Kidney (tissue), 14 donors: ENCODE measurements around the gene COL11A2. TPM values are rescaled to one million over a fixed set of nuclear protein-coding genes. Genes with fewer than 3 reads are reported as not detected.

Experiments
- DNase-seq, 5 donors: peaks; one replicate each; pipeline ENCODE4 v3.0.0-alpha.2; 2013 to 2020
- FAIRE-seq: peaks from 2 replicates; lab custom pipeline; 2012; peaks lifted over from hg19 to GRCh38; lab: Jason Lieb, UNC
- H3K27ac ChIP-seq, 2 donors: one replicate each; pipeline ENCODE4 v1.7.0; 2013; ENCODE audit warnings: low read depth in 2 of 2, low read length in 2 of 2, inconsistent platforms in 1 of 2
- H3K27me3 ChIP-seq: one replicate; pipeline ENCODE4 v1.7.1; 2013; ENCODE audit warnings: low read length, inconsistent platforms; ENCODE audit not compliant: control insufficient read depth, insufficient read depth
- H3K36me3 ChIP-seq, 3 donors: one replicate each; pipeline versions ENCODE4 v1.7.0 to v1.7.1; 2013; ENCODE audit warnings: low read length in 3 of 3, control low read depth in 1 of 3, inconsistent platforms in 1 of 3; ENCODE audit not compliant: insufficient read depth in 3 of 3, control insufficient read depth in 2 of 3
- H3K4me1 ChIP-seq, 3 donors: one replicate each; pipeline versions ENCODE4 v1.7.0 to v1.7.1; 2013; ENCODE audit warnings: low read length in 3 of 3, inconsistent platforms in 1 of 3, low read depth in 1 of 3; ENCODE audit not compliant: control insufficient read depth in 2 of 3, insufficient read depth in 2 of 3
- H3K4me3 ChIP-seq, 3 donors: one replicate each; pipeline versions ENCODE4 v1.7.0 to v1.8.1; 2013; ENCODE audit warnings: low read length in 3 of 3, control low read depth in 1 of 3, inconsistent platforms in 1 of 3
- H3K9ac ChIP-seq, 3 donors: one replicate each; pipeline versions ENCODE4 v1.7.0 to v1.7.1; 2013; ENCODE audit warnings: low read length in 3 of 3, control low read depth in 1 of 3, inconsistent platforms in 1 of 3
- H3K9me3 ChIP-seq, 3 donors: one replicate each; pipeline versions ENCODE4 v1.7.0 to v1.7.1; 2013; ENCODE audit warnings: low read length in 3 of 3, control low read depth in 1 of 3, inconsistent platforms in 1 of 3; ENCODE audit not compliant: control insufficient read depth in 2 of 3, insufficient read depth in 1 of 3
- intact Hi-C: fragments of 100-400 bp; cut with DNase I; formaldehyde crosslinking; loops from one replicate; pipeline ENCODE4 v1.11.1; 2022
- polyA plus RNA-seq: library from polyadenylated mRNA; stranded (reverse); fragments of 350-450 nt; fragmentation: Illumina TruSeq; extraction: RNeasy Lipid Tissue Mini Kit (QIAGEN cat#74804); gene quantifications from one replicate; pipeline ENCODE4 v1.2.3, GENCODE V29; 2014; ENCODE audit warnings: low read depth, low replicate concordance; ENCODE audit not compliant: insufficient read depth
- total RNA-seq: library from RNA; stranded (reverse); fragmentation: NEBNext Ultra II Directional; extraction: Animal tissue kit (Norgen Biotek cat#: 25700); gene quantifications from one replicate; pipeline ENCODE4 v1.2.1, GENCODE V29; 2021
- TF ChIP-seq, protein P1 (sequence below): IDR thresholded peaks from 3 replicates; pipeline ENCODE4 v1.5.1; 2012; ENCODE audit warnings: mild to moderate bottlenecking, moderate library complexity, borderline replicate concordance; ENCODE audit not compliant: insufficient read depth; ENCODE audit errors: extremely low read depth
- donor health status: control.
- donor health status: control.
- donor health status: control.
- donor health status: control.
- donor health status: control.
- donor health status: DM: yes; HTN: yes; CAD: no.
- donor health status: Normal renal cell carcinoma (clear cell type).

COL11A2 gene
- total and polyA plus RNA-seq, 2 donors from 2014 or later = 0.85 to 2.3 TPM

DNA sequence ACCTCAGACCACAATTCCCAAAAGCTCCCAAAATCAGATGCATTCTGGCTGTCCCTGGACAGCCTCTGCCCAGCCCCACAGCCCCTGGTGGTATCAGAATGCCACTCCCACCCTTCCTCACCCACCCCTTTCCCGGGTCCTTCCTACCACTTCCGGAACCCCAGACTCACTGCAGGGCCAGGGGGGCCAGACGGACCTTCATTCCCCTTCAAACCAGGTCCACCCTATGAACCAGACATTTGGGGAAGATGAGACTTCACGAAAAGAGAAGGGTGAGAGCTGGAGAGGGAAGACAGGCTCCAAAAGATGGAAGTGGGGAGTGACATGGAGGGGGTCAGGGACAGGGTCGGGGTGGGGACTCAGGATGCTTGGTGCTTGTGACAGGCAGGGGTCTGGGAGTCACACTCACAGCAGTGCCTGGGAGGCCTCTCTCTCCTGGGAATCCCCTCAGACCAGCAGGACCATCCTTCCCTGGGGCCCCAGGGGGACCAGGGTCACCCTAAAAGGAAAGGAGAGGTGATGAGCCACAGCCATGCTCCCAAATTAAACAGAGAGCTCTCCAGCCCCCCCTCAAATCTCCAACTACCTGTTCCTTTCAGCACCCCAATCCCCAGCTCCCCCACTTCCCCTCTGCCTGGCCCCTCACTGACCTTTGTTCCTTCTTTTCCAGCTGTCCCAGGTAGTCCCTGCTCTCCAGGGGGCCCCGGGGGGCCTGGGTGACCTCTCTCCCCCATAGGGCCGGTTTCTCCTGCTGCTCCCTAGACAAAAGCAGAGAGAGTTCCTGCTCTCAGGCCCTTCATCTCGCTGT is 20.2 kb downstream of the COL11A2 start:
- no peaks in the 10 kb centered on the region for H3K27me3 ChIP-seq
- FAIRE-seq (no peak), DNase-seq (peak in 1 of 5 donors; percentile 31)
- H3K9me3 ChIP-seq = no peaks in the 10 kb centered on the region
- no peaks in the 10 kb centered on the region for H3K4me1 ChIP-seq
- TF ChIP-seq, protein P1, sequence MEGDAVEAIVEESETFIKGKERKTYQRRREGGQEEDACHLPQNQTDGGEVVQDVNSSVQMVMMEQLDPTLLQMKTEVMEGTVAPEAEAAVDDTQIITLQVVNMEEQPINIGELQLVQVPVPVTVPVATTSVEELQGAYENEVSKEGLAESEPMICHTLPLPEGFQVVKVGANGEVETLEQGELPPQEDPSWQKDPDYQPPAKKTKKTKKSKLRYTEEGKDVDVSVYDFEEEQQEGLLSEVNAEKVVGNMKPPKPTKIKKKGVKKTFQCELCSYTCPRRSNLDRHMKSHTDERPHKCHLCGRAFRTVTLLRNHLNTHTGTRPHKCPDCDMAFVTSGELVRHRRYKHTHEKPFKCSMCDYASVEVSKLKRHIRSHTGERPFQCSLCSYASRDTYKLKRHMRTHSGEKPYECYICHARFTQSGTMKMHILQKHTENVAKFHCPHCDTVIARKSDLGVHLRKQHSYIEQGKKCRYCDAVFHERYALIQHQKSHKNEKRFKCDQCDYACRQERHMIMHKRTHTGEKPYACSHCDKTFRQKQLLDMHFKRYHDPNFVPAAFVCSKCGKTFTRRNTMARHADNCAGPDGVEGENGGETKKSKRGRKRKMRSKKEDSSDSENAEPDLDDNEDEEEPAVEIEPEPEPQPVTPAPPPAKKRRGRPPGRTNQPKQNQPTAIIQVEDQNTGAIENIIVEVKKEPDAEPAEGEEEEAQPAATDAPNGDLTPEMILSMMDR = no peak
- H3K36me3 ChIP-seq = no peaks in the 10 kb centered on the region
- H3K4me3 ChIP-seq = no peak overlapping the region
- H3K9ac ChIP-seq = no peak overlapping the region
- intact Hi-C loops = no loop called here
- no peak overlapping the region for H3K27ac ChIP-seq

DNA sequence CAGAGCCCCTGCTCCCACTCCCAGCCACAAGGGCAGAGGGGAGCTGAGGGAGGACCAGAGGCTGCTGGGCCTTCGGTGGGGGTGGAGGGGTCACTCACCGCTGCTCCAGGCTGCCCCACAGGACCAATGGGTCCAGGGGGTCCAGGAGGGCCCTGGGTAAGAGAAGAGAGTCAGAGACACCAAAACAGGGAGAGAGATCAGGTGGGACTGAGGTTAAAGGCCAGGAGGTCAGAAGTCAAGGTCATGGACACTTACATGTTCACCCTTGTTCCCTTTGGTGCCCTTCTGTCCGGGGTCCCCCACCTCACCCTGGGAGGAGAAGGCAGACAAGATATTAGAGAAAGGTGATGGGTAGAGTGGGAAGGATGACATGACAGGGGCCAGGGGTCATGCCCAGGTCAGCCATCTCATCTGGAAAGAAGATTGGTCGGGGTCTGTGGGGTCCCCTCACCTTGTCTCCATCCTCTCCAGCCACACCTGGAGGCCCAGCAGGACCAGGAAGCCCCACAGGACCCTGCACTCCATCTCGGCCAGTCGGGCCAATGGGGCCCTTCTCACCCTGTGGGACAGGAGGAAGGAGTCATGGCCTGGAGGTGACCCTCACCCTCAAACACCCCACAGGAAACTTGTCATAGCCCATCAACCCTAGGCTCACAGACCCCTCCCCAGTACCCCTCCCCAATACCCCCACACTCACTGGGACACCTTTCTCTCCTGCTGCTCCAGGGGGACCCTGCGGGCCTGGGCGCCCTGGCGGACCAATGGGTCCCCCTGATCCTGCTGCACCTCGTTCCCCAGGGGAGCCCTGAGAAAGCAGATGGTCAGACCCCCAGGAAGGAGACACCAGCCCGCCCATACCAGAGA is 21.0 kb downstream of the COL11A2 start:
- intact Hi-C loops = no loop called here
- no peak for FAIRE-seq
- Histone ChIP-seq H3K27ac (no peak overlapping the region), H3K9me3 (no peaks in the 10 kb centered on the region), H3K36me3 (no peaks in the 10 kb centered on the region), H3K4me1 (no peaks in the 10 kb centered on the region), H3K27me3 (no peaks in the 10 kb centered on the region), H3K4me3 (no peak overlapping the region), H3K9ac (no peak overlapping the region)
- peak in 1 of 5 donors; percentile 25 for DNase-seq
- TF ChIP-seq, protein P1 = no peak

DNA sequence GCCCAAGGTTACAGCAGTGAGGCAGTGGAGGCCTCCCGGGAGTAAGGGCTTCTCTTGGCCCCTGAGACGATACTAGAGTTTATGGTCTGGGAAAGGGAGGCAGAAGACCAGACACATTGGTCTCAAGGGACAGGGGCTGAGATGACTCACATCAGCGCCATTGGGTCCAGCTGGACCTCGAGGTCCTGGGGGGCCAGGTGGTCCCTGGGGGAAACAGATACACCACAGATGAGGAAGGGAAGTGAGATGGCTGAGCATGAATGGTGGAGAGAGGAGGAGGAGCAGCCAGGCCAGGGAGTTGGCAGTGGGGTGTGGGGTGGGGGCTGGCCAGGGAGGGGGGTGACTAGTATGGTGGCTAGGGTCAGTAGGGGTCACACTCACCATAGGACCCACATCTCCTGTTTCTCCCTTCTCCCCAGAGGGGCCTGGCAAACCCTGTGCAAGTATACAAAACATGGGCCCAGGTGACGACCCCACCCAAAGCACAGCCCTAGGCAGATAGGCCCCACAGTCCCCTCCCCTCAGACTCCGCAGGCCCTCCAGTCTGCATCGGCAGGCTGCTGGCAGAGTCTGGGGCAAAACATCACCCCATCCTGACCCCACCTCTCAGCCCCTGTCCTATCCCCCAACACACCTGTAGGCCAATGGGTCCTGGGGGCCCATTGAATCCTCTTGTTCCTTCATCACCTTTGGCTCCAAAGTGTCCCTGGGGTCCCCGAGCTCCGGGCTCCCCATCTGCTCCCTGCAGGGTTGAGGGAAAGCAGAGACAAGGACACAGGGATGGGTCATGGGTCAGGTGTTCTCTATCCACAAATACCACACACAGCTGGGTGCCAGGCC is 21.9 kb downstream of the COL11A2 start:
- no peak for DNase-seq
- no peak for FAIRE-seq
- no peaks in the 10 kb centered on the region for H3K36me3 ChIP-seq

More for the DNA sequence above, 21.9 kb downstream of the COL11A2 start:
- Histone ChIP-seq H3K9me3 (no peaks in the 10 kb centered on the region), H3K9ac (no peak overlapping the region), H3K4me1 (no peaks in the 10 kb centered on the region), H3K27ac (no peak overlapping the region), H3K4me3 (no peak overlapping the region), H3K27me3 (no peaks in the 10 kb centered on the region)
- TF ChIP-seq, protein P1 = no peak
- intact Hi-C loops = no loop called here
